Loucy (cell line): ENCODE results near the gene FJX1.

ENCODE experiments used
- H2AFZ ChIP-seq: fragments of 200-600 bp; sonication (generic); 2 replicates; pipeline ENCODE4 v1.6.0; 2016; ENCODE audit warnings: antibody characterized with exemption, mild to moderate bottlenecking, low read length, moderate library complexity
- H3F3A ChIP-seq: fragments of 200-600 bp; 2 replicates; pipeline ENCODE4 v1.6.0; 2016; ENCODE audit warnings: antibody characterized with exemption, low read depth, mild to moderate bottlenecking
- H3K27me3 ChIP-seq: fragments of 200-600 bp; sonication (generic); 2 replicates; pipeline ENCODE4 v1.6.1; 2014; ENCODE audit warnings: low read length, mild to moderate bottlenecking; ENCODE audit not compliant: insufficient read depth, poor library complexity, severe bottlenecking
- H3K36me3 ChIP-seq: fragments of 200-600 bp; sonication (generic); 2 replicates; pipeline ENCODE4 v1.6.1; 2016; ENCODE audit warnings: low read length; ENCODE audit not compliant: insufficient read depth
- H3K4me1 ChIP-seq: fragments of 200-600 bp; sonication (generic); 2 replicates; pipeline ENCODE4 v1.5.1; 2014; ENCODE audit warnings: low read length, mild to moderate bottlenecking; ENCODE audit not compliant: insufficient read depth, poor library complexity, severe bottlenecking
- H3K4me2 ChIP-seq: fragments of 200-600 bp; sonication (generic); 2 replicates; pipeline ENCODE4 v1.6.0; 2014; ENCODE audit warnings: antibody characterized with exemption, low read length, low read depth, mild to moderate bottlenecking; ENCODE audit not compliant: poor library complexity, severe bottlenecking
- H3K4me3 ChIP-seq: fragments of 200-600 bp; sonication (generic); 2 replicates; pipeline ENCODE4 v1.5.1; 2014; ENCODE audit warnings: low read length, mild to moderate bottlenecking, mixed read lengths; ENCODE audit not compliant: poor library complexity, severe bottlenecking
- H3K79me2 ChIP-seq: fragments of 200-600 bp; sonication (generic); 2 replicates; pipeline ENCODE4 v1.6.1; 2014; ENCODE audit warnings: low read length; ENCODE audit not compliant: insufficient read depth
- H3K9ac ChIP-seq: fragments of 200-600 bp; sonication (generic); 2 replicates; pipeline ENCODE4 v1.6.0; 2014; ENCODE audit warnings: mild to moderate bottlenecking, low read depth, low read length, moderate library complexity; ENCODE audit not compliant: poor library complexity, severe bottlenecking
- H3K9me2 ChIP-seq: fragments of 200-600 bp; sonication (generic); replicated peaks from 2 replicates; pipeline ENCODE4 v1.6.1; 2016; ENCODE audit warnings: low read depth, low read length, mixed read lengths
- H3K9me3 ChIP-seq: fragments of 200-600 bp; sonication (generic); 2 replicates; pipeline ENCODE4 v1.6.1; 2014; ENCODE audit warnings: mild to moderate bottlenecking, antibody characterized with exemption, low read length, low read depth; ENCODE audit not compliant: insufficient read depth
- H4K20me1 ChIP-seq: fragments of 200-600 bp; sonication (generic); 2 replicates; pipeline ENCODE4 v1.6.0; 2014; ENCODE audit warnings: antibody characterized with exemption, low read length, mild to moderate bottlenecking; ENCODE audit not compliant: insufficient read depth, poor library complexity, severe bottlenecking
- CTCF ChIP-seq: fragments of 200-600 bp; sonication (generic); conservative IDR thresholded peaks from 2 replicates; pipeline ENCODE4 v1.5.1; 2014; ENCODE audit warnings: mild to moderate bottlenecking, antibody characterized with exemption, low read length
- EZH2phosphoT487 ChIP-seq: fragments of 200-600 bp; IDR thresholded peaks from 2 replicates; pipeline ENCODE4 v1.6.1; 2018; ENCODE audit warnings: antibody characterized with exemption, mild to moderate bottlenecking, moderate library complexity, borderline replicate concordance

FJX1 gene

DNA sequence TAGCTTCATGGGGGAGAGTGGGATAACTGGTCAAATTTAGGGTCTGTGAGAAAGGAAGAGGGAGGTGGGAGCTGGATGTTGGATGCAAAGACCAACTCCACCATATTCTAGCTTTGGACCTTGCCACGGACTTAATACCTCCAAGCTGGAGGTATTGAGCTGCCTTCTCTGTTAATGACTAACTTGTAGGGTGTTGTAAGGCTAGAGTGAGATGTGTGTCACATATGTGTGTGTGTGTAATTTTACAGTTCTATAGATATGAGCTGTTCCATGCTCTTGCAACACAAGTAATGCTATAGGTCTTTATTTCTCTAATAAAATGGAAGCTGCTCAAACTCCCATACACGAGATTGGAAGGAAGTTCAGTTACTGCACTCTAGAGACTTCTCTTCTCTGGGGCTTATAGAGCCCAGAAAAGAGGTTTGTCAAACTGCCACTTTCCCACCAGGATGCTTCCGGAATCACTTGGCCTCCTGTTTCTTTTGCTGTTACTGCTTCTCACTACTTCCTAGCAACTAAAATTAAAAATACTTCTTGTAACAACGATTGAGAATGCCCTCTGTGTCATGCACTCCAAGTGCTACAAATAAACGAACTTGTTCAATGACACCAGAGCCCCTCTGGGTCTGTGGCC, 16.0 kb upstream of the FJX1 start:
- Histone ChIP-seq H3K4me1 (no peaks in the 10 kb centered on the region), H3K9me3 (no peaks in the 10 kb centered on the region), H3K9ac (no peak overlapping the region), H3K4me3 (no peak overlapping the region), H4K20me1 (no peaks in the 10 kb centered on the region), H3K9me2 (no peaks in the 10 kb centered on the region), H3K4me2 (no peak overlapping the region), H3F3A (no peaks in the 10 kb centered on the region), H3K27me3 (no peaks in the 10 kb centered on the region), H3K36me3 (no peaks in the 10 kb centered on the region), H2AFZ (no peak overlapping the region), H3K79me2 (no peaks in the 10 kb centered on the region)
- TF ChIP-seq CTCF: no peak
- TF ChIP-seq EZH2phosphoT487: no peak

GRCh38 chr11:35602979-35603378, 15.3 kb upstream of the FJX1 start:
- TF ChIP-seq CTCF (no peak), EZH2phosphoT487 (no peak)
- H3K4me2 ChIP-seq: no peak overlapping the region
- no peak overlapping the region for H3K9ac ChIP-seq
- H2AFZ ChIP-seq: no peak overlapping the region
- H3K36me3 ChIP-seq: no peaks in the 10 kb centered on the region
- no peaks in the 10 kb centered on the region for H4K20me1 ChIP-seq
- no peaks in the 10 kb centered on the region for H3K27me3 ChIP-seq
- no peaks in the 10 kb centered on the region for H3K9me3 ChIP-seq
- H3K4me3 ChIP-seq: no peak overlapping the region
- no peaks in the 10 kb centered on the region for H3K79me2 ChIP-seq
- no peaks in the 10 kb centered on the region for H3F3A ChIP-seq
- H3K4me1 ChIP-seq: no peaks in the 10 kb centered on the region
- no peaks in the 10 kb centered on the region for H3K9me2 ChIP-seq

DNA sequence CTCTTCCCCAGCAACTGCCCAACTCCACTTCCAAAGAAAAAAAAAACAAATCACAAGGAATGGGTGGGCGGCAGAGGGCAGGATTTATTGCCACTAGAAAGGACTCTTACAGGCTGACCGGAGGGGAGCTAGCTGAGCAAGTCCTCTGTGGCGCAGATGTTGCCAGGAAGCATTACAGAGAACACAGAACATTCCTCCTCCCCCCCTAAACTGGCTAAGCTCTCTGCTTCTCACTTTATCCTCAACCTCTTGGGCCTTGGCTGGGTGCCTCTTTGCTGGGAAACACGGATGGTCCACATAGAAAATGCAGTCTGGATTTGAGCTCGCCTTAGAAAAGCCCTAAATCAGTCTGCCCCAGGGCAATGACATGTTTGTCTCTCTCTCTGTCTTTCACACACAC, 12.6 kb upstream of the FJX1 start:
- no peaks in the 10 kb centered on the region for H3K36me3 ChIP-seq
- H3K79me2 ChIP-seq: no peaks in the 10 kb centered on the region

More for the DNA sequence above, 12.6 kb upstream of the FJX1 start:
- H3K9me2 ChIP-seq: no peaks in the 10 kb centered on the region
- H3K9ac ChIP-seq: no peak overlapping the region
- no peaks in the 10 kb centered on the region for H3K27me3 ChIP-seq
- no peaks in the 10 kb centered on the region for H3F3A ChIP-seq
- no peaks in the 10 kb centered on the region for H3K4me1 ChIP-seq
- no peak for TF ChIP-seq EZH2phosphoT487
- TF ChIP-seq CTCF: no peak
- no peak overlapping the region for H2AFZ ChIP-seq
- no peak overlapping the region for H3K4me3 ChIP-seq
- H3K4me2 ChIP-seq: no peak overlapping the region
- no peaks in the 10 kb centered on the region for H4K20me1 ChIP-seq
- no peaks in the 10 kb centered on the region for H3K9me3 ChIP-seq
